H1 (cell line): Measurements from ENCODE around the gene ARHGEF11. TPM values are rescaled to one million over a fixed set of nuclear protein-coding genes. Genes with fewer than 3 reads are reported as not detected.

Source experiments
- CREB1 ChIP-seq: IDR thresholded peaks from 2 replicates; pipeline ENCODE4 v1.6.1; 2012; ENCODE audit warnings: inconsistent platforms
- CTCF ChIP-seq, 3 experiments: IDR thresholded peaks; 1 replicate in 2 of 3; 2 replicates in 1 of 3; pipeline versions ENCODE4 v1.5.1 to v1.6.1; 2011; ENCODE audit warnings: low read length in 3 of 3, mild to moderate bottlenecking in 3 of 3, inconsistent platforms in 2 of 3, low read depth in 1 of 3, moderate library complexity in 1 of 3; ENCODE audit not compliant: insufficient read depth in 1 of 3; ENCODE audit errors: control extremely low read depth in 1 of 3
- POLR2A ChIP-seq, 2 experiments: IDR thresholded peaks; 1 replicate in 1 of 2; 2 replicates in 1 of 2; pipeline ENCODE4 v1.6.1; 2011; ENCODE audit warnings: low read depth in 2 of 2, low read length in 2 of 2, mild to moderate bottlenecking in 2 of 2; ENCODE audit errors: control extremely low read depth in 1 of 2
- SP1 ChIP-seq: IDR thresholded peaks from 2 replicates; pipeline ENCODE4 v1.6.1; 2011; ENCODE audit warnings: low read depth, low read length
- TAF7 ChIP-seq: optimal IDR thresholded peaks from 2 replicates; pipeline ENCODE3; 2011; ENCODE audit warnings: low read depth, mild to moderate bottlenecking, inconsistent platforms, low read length, moderate library complexity, borderline replicate concordance
- polyA plus RNA-seq, 7 experiments: library from polyadenylated mRNA; depleted of rRNA in 3 of 7; stranded (reverse) in 5 of 7; unstranded in 2 of 7; fragments of >200 nt in 5 of 7; fragments of 200-250 nt in 2 of 7; gene quantifications; 1 replicate in 5 of 7; 2 replicates in 1 of 7; 4 replicates in 1 of 7; pipeline versions ENCODE4 v1.2.1 to v1.2.3, GENCODE V29; 2011 to 2013; ENCODE audit warnings: missing spikeins in 2 of 7, mixed read lengths in 2 of 7
- total RNA-seq: library from RNA; stranded (reverse); fragmentation: NEBNext Ultra II Directional; extraction: Animal tissue kit (Norgen Biotek cat#: 25700); gene quantifications from 2 replicates; pipeline ENCODE4 v1.2.1, GENCODE V29; 2021
- TF ChIP-seq, protein P1 (sequence below): fragments of 300-600 bp; sonication (generic); IDR thresholded peaks from 2 replicates; pipeline ENCODE4 v1.7.1; 2012; ENCODE audit warnings: low read length, moderate library complexity, mild to moderate bottlenecking, inconsistent platforms; ENCODE audit not compliant: insufficient replicate concordance

ARHGEF11 gene
- total and polyA plus RNA-seq, 2 of the 8 experiments (the other 6 are each of a cell fraction or from before 2014, with no cell fraction given), result 19.9 to 33.1 TPM

DNA sequence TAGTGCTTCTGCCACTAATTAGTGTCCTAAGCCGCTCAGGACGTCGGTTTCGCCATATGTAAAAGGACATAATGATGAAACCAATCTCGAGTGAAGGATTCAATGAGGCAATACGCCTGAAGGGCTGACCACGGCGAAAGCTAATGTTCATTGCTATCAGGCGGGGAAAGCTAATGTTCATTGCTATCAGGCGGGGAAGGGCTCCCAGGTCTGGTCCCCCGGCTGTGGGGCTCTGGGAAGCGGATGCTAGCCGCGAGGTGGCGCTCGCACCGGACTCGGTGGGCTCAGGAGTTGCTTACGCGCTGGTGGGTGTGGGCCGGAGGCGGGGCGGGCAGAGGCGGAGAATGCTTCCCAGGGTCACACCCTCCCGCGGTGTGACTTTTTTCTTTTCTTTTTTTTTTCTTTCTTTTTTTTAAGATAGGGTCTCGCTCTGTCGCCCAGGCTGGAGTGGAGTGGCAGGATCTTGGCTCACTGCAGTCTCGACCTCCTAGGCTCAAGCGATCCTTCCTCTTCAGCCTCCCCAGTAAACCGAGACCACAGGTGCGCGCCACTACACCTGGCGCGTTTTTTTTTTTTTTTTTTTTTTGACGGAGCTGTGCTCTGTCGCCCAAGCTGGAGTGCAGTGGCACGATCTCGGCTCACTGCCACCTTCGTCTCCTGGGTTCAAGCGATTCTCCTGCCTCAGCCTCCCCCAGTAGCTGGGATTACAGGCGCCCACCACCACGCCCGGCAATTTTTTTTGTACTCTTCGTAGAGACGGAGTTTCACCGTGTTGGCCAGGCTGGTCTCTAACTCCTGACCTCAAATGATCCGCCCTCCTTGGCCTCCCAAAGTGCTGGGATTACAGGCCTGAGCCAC is 153.1 kb downstream of the ARHGEF11 start (continued):
- TF ChIP-seq, protein P1, sequence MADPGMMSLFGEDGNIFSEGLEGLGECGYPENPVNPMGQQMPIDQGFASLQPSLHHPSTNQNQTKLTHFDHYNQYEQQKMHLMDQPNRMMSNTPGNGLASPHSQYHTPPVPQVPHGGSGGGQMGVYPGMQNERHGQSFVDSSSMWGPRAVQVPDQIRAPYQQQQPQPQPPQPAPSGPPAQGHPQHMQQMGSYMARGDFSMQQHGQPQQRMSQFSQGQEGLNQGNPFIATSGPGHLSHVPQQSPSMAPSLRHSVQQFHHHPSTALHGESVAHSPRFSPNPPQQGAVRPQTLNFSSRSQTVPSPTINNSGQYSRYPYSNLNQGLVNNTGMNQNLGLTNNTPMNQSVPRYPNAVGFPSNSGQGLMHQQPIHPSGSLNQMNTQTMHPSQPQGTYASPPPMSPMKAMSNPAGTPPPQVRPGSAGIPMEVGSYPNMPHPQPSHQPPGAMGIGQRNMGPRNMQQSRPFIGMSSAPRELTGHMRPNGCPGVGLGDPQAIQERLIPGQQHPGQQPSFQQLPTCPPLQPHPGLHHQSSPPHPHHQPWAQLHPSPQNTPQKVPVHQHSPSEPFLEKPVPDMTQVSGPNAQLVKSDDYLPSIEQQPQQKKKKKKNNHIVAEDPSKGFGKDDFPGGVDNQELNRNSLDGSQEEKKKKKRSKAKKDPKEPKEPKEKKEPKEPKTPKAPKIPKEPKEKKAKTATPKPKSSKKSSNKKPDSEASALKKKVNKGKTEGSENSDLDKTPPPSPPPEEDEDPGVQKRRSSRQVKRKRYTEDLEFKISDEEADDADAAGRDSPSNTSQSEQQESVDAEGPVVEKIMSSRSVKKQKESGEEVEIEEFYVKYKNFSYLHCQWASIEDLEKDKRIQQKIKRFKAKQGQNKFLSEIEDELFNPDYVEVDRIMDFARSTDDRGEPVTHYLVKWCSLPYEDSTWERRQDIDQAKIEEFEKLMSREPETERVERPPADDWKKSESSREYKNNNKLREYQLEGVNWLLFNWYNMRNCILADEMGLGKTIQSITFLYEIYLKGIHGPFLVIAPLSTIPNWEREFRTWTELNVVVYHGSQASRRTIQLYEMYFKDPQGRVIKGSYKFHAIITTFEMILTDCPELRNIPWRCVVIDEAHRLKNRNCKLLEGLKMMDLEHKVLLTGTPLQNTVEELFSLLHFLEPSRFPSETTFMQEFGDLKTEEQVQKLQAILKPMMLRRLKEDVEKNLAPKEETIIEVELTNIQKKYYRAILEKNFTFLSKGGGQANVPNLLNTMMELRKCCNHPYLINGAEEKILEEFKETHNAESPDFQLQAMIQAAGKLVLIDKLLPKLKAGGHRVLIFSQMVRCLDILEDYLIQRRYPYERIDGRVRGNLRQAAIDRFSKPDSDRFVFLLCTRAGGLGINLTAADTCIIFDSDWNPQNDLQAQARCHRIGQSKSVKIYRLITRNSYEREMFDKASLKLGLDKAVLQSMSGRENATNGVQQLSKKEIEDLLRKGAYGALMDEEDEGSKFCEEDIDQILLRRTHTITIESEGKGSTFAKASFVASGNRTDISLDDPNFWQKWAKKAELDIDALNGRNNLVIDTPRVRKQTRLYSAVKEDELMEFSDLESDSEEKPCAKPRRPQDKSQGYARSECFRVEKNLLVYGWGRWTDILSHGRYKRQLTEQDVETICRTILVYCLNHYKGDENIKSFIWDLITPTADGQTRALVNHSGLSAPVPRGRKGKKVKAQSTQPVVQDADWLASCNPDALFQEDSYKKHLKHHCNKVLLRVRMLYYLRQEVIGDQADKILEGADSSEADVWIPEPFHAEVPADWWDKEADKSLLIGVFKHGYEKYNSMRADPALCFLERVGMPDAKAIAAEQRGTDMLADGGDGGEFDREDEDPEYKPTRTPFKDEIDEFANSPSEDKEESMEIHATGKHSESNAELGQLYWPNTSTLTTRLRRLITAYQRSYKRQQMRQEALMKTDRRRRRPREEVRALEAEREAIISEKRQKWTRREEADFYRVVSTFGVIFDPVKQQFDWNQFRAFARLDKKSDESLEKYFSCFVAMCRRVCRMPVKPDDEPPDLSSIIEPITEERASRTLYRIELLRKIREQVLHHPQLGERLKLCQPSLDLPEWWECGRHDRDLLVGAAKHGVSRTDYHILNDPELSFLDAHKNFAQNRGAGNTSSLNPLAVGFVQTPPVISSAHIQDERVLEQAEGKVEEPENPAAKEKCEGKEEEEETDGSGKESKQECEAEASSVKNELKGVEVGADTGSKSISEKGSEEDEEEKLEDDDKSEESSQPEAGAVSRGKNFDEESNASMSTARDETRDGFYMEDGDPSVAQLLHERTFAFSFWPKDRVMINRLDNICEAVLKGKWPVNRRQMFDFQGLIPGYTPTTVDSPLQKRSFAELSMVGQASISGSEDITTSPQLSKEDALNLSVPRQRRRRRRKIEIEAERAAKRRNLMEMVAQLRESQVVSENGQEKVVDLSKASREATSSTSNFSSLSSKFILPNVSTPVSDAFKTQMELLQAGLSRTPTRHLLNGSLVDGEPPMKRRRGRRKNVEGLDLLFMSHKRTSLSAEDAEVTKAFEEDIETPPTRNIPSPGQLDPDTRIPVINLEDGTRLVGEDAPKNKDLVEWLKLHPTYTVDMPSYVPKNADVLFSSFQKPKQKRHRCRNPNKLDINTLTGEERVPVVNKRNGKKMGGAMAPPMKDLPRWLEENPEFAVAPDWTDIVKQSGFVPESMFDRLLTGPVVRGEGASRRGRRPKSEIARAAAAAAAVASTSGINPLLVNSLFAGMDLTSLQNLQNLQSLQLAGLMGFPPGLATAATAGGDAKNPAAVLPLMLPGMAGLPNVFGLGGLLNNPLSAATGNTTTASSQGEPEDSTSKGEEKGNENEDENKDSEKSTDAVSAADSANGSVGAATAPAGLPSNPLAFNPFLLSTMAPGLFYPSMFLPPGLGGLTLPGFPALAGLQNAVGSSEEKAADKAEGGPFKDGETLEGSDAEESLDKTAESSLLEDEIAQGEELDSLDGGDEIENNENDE, result no peak
- TF ChIP-seq CTCF (IDR thresholded peaks at IDR 0.05; ENCODE audit: control extremely low read depth in 1 of 3, insufficient read depth in 1 of 3, low read depth in 1 of 3, low read length in 3 of 3), result peak; percentile 84 to 93 (median 92)
- no peak for TF ChIP-seq POLR2A (IDR thresholded peaks at IDR 0.05; ENCODE audit: control extremely low read depth in 1 of 2, low read depth in 2 of 2, low read length in 2 of 2)
- TF ChIP-seq TAF7, result no peak
- TF ChIP-seq CREB1, result peak; percentile 66
- no peak for TF ChIP-seq SP1
- TF ChIP-seq, all 59 proteins: peak for 8
